ENCODE results near the gene SMYD2.

The SMYD2 gene

GRCh38 chr1:214281021-214281719 lies at the start of gene SMYD2:
TSS of gene SMYD2 (plus strand) at chr1:214281159. CDS start at chr1:214281255, 96 bp downstream.
- DNase-seq = peak; percentile 74

GRCh38 chr1:214233856-214234634 lies 46.9 kb upstream of the SMYD2 start:
- DNase-seq = no peak

GRCh38 chr1:214234635-214235025 lies 46.3 kb upstream of the SMYD2 start:
- no peak for DNase-seq

- no peak for DNase-seq
Observed at GRCh38 chr1:214236477-214236876, 44.5 kb upstream of the SMYD2 start.

GRCh38 chr1:214241060-214241459 lies 39.9 kb upstream of the SMYD2 start:
- DNase-seq = no peak

- no peak for DNase-seq
Observed at GRCh38 chr1:214244252-214244651, 36.7 kb upstream of the SMYD2 start.

- no peak for DNase-seq
Observed at GRCh38 chr1:214244841-214245240, 36.1 kb upstream of the SMYD2 start.

GRCh38 chr1:214247501-214248041 lies 33.4 kb upstream of the SMYD2 start:
- no peak for DNase-seq

- no peak for DNase-seq
Observed at GRCh38 chr1:214248311-214249085, 32.5 kb upstream of the SMYD2 start.

GRCh38 chr1:214249651-214250050 lies 31.3 kb upstream of the SMYD2 start:
- no peak for DNase-seq

- no peak for DNase-seq
Observed at GRCh38 chr1:214251354-214251753, 29.6 kb upstream of the SMYD2 start.

GRCh38 chr1:214255509-214255908 lies 25.4 kb upstream of the SMYD2 start:
- no peak for DNase-seq

- no peak for DNase-seq
Observed at GRCh38 chr1:214259353-214259977, 21.5 kb upstream of the SMYD2 start.

GRCh38 chr1:214260561-214261205 lies 20.3 kb upstream of the SMYD2 start:
- no peak for DNase-seq

- peak; percentile 82 for DNase-seq
Observed at GRCh38 chr1:214261206-214262123, 19.5 kb upstream of the SMYD2 start.

GRCh38 chr1:214264196-214264595 lies 16.8 kb upstream of the SMYD2 start:
- no peak for DNase-seq

GRCh38 chr1:214264976-214265375 lies 16.0 kb upstream of the SMYD2 start:
- no peak for DNase-seq

- DNase-seq = no peak
Observed at GRCh38 chr1:214270097-214270650, 10.8 kb upstream of the SMYD2 start.

GRCh38 chr1:214271174-214271858 lies 9.6 kb upstream of the SMYD2 start:
- no peak for DNase-seq
